Measurements from ENCODE around the gene HSPBAP1.

DNA sequence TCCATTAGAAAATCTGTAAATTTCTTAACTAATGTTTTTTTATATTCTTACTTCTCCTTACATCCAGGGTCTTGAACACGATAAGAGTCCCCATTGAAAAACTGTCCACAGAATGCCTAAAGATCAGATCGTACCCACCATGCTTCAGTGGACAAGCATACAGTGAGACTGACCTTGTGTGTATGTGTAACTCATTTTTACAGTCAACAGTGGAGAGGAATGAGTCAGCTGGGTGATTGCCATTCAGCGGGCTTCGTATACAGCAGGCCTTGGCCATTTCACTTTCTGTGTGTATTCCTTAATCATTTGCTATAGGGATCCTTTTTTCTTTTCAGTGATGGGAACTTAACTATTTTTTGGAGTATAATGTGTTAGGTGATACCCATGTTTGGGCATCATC, 102.4 kb downstream of the HSPBAP1 start:
- TF ChIP-seq, protein P1, sequence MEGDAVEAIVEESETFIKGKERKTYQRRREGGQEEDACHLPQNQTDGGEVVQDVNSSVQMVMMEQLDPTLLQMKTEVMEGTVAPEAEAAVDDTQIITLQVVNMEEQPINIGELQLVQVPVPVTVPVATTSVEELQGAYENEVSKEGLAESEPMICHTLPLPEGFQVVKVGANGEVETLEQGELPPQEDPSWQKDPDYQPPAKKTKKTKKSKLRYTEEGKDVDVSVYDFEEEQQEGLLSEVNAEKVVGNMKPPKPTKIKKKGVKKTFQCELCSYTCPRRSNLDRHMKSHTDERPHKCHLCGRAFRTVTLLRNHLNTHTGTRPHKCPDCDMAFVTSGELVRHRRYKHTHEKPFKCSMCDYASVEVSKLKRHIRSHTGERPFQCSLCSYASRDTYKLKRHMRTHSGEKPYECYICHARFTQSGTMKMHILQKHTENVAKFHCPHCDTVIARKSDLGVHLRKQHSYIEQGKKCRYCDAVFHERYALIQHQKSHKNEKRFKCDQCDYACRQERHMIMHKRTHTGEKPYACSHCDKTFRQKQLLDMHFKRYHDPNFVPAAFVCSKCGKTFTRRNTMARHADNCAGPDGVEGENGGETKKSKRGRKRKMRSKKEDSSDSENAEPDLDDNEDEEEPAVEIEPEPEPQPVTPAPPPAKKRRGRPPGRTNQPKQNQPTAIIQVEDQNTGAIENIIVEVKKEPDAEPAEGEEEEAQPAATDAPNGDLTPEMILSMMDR (IDR thresholded peaks at IDR 0.05; ENCODE audit: low read depth, low read length): no peak
- no peak for TF ChIP-seq EZH2phosphoT487 (IDR thresholded peaks at IDR 0.05; ENCODE audit: low read depth)

Measured in OCI-LY3 (cell line).